ENCODE data around the gene BORCS5. TPM values are rescaled to one million over a fixed set of nuclear protein-coding genes. Genes with fewer than 3 reads are reported as not detected.

BORCS5 gene
- total and polyA plus RNA-seq, 3 donors from 2014 or later: 20.3 to 46.3 (median 22.8) TPM

DNA sequence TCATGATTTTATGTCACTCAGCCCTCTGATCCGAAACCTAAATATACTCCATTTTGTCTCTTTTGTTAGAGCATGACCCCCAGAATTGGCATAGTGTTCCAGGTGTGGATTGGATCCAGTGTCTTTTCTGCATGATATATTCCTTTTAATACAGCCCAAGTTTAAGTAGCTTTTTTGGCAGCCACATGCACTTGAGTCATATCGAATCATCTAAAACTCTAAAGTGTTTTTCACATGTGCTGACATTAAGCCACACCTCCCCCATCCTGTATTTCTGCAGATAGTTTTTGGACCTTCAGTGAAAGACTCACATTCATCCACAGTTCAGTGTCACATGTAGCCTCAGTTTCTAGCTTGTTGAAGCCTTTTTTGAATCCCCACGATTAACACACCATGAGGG lies 30.6 kb downstream of the BORCS5 start:
- H3K27me3 ChIP-seq: no peaks in the 10 kb centered on the region
- H3K4me1 ChIP-seq: no peaks in the 10 kb centered on the region
- H3K27ac ChIP-seq: no peak overlapping the region
- H3K4me3 ChIP-seq: no peak overlapping the region
- no peak for TF ChIP-seq POLR2A (IDR thresholded peaks at IDR 0.05)
- TF ChIP-seq, protein P1, sequence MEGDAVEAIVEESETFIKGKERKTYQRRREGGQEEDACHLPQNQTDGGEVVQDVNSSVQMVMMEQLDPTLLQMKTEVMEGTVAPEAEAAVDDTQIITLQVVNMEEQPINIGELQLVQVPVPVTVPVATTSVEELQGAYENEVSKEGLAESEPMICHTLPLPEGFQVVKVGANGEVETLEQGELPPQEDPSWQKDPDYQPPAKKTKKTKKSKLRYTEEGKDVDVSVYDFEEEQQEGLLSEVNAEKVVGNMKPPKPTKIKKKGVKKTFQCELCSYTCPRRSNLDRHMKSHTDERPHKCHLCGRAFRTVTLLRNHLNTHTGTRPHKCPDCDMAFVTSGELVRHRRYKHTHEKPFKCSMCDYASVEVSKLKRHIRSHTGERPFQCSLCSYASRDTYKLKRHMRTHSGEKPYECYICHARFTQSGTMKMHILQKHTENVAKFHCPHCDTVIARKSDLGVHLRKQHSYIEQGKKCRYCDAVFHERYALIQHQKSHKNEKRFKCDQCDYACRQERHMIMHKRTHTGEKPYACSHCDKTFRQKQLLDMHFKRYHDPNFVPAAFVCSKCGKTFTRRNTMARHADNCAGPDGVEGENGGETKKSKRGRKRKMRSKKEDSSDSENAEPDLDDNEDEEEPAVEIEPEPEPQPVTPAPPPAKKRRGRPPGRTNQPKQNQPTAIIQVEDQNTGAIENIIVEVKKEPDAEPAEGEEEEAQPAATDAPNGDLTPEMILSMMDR (IDR thresholded peaks at IDR 0.05): no peak
- no peaks in the 10 kb centered on the region for H3K36me3 ChIP-seq (ENCODE audit: low read depth, missing control alignments)
- 79 to 87% methylated on average over 3 of the region's 3 CpGs for WGBS, 2 donors
- no peak for DNase-seq
- no peaks in the 10 kb centered on the region for H3K9me3 ChIP-seq
- intact Hi-C loops (cut with DNase I; ENCODE audit: low total_unique reads): loop anchor here (10.0 kb wide), 1 partner anchor 177 kb away; the partner anchor contains the start of gene DUSP16

GRCh38 chr12:12392413-12392812 lies 35.5 kb downstream of the BORCS5 start:
- Histone ChIP-seq H3K9me3 (no peaks in the 10 kb centered on the region), H3K36me3 (ENCODE audit: low read depth, missing control alignments) (no peaks in the 10 kb centered on the region), H3K27ac (peak overlapping the region; percentile 20 to 21), H3K4me3 (no peak overlapping the region), H3K27me3 (no peaks in the 10 kb centered on the region), H3K4me1 (peaks cover 14% of the 10 kb centered on the region)
- 37 to 42% methylated on average over 2 of the region's 2 CpGs for WGBS, 2 donors
- TF ChIP-seq, protein P1 (IDR thresholded peaks at IDR 0.05): no peak
- TF ChIP-seq POLR2A (IDR thresholded peaks at IDR 0.05): no peak
- intact Hi-C loops (cut with DNase I; ENCODE audit: low total_unique reads): no loop called here
- no peak for DNase-seq

GRCh38 chr12:12393171-12393570 lies 36.3 kb downstream of the BORCS5 start:
- H3K4me3 ChIP-seq: no peak overlapping the region
- no peak for DNase-seq
- intact Hi-C loops (cut with DNase I; ENCODE audit: low total_unique reads): no loop called here
- no peaks in the 10 kb centered on the region for H3K36me3 ChIP-seq (ENCODE audit: low read depth, missing control alignments)
- H3K27me3 ChIP-seq: no peaks in the 10 kb centered on the region
- WGBS, 2 donors: 73 to 100% methylated on average over 2 of the region's 2 CpGs
- H3K4me1 ChIP-seq: peaks cover 21% of the 10 kb centered on the region
- TF ChIP-seq, protein P1 (IDR thresholded peaks at IDR 0.05): no peak
- no peak for TF ChIP-seq POLR2A (IDR thresholded peaks at IDR 0.05)
- no peaks in the 10 kb centered on the region for H3K9me3 ChIP-seq
- no peak overlapping the region for H3K27ac ChIP-seq

- H3K9me3 ChIP-seq: no peaks in the 10 kb centered on the region
- no peak for TF ChIP-seq POLR2A (IDR thresholded peaks at IDR 0.05)
- TF ChIP-seq, protein P1 (IDR thresholded peaks at IDR 0.05): no peak
- intact Hi-C loops (cut with DNase I; ENCODE audit: low total_unique reads): no loop called here
- WGBS, 2 donors: 49 to 75% methylated on average over 4 of the region's 4 CpGs
- peaks cover 21% of the 10 kb centered on the region for H3K4me1 ChIP-seq
- no peak for DNase-seq
- H3K27me3 ChIP-seq: no peaks in the 10 kb centered on the region
- peak overlapping the region; percentile 6 to 65 for H3K27ac ChIP-seq
- no peaks in the 10 kb centered on the region for H3K36me3 ChIP-seq (ENCODE audit: low read depth, missing control alignments)
- H3K4me3 ChIP-seq: no peak overlapping the region
Observed at GRCh38 chr12:12396694-12397093, 39.8 kb downstream of the BORCS5 start.

DNA sequence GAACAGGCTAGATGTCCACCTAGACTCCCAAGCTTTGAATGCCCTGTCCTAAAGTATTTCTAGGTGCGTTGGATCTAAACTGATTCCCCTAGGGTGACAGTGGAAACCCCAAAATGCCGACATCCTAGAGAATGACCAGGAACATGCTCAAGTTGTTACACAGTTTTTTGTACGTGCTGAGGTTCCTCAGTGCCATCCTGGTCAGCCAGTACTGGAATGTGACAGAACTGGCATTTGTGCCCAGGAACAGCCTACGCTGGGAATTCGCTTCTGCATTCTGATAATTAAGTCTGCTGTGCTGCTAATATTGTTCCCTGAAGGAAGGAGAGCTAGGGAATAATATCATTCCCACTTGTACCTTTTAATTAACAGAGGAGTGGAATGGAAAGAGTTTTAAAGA lies 40.3 kb downstream of the BORCS5 start:
- H3K27me3 ChIP-seq: no peaks in the 10 kb centered on the region
- peak; percentile 41 for DNase-seq
- intact Hi-C loops (cut with DNase I; ENCODE audit: low total_unique reads): no loop called here
- H3K27ac ChIP-seq: peak overlapping the region; percentile 6 to 65
- H3K9me3 ChIP-seq: no peaks in the 10 kb centered on the region
- no peak for TF ChIP-seq POLR2A (IDR thresholded peaks at IDR 0.05)
- TF ChIP-seq, protein P1 (IDR thresholded peaks at IDR 0.05): no peak
- H3K4me3 ChIP-seq: no peak overlapping the region
- peaks cover 21% of the 10 kb centered on the region for H3K4me1 ChIP-seq
- no peaks in the 10 kb centered on the region for H3K36me3 ChIP-seq (ENCODE audit: low read depth, missing control alignments)
- 62 to 70% methylated on average over 5 of the region's 5 CpGs for WGBS, 2 donors

Measured in testis (tissue), 3 donors.